ENCODE data around the gene CATSPERZ. TPM values are rescaled to one million over a fixed set of nuclear protein-coding genes. Genes with fewer than 3 reads are reported as not detected.

The CATSPERZ gene
- total and polyA plus RNA-seq, 2 of the 13 experiments (the other 11 are each of a cell fraction or from before 2014, with no cell fraction given), result 0.22 to 0.48 TPM

DNA sequence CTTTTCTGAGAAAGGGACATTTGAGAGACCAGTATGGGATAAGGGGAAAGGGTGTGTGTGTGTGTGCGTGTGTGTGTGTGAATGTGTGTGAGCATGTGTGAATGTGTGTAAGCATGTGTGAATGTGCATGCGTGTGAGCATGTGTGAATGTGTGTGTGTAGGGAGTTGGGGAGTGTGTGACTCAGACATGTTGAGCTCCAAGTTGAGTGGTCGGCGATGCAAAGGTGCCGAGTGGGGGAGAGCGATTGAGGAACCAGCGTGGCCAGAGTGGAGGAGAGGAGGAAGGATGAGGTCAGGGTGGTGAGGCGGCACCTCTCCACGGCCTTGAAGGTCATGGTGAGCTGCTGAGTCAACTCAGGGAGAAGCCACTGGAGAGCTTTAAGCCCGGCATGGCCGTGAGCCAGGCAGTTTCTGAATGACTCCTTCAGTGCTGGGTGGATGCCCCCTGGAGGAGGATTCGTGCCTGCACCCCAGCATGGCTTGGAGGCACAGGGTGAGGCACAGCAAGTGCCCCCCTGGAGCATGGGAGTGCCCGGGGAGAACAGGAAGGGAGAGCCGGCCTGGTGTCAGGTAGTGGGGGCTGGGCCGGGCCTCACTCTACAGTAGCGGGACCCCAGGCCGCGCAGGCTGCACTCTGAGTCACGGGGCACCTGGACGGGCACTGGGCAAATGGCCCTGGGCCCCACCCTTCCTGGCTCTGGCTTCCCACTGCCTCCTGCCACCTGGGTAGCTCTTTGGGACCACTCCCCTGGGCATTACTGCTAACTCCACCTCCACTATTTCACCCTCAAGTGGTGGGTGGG, 31.6 kb downstream of the CATSPERZ start:
- Histone ChIP-seq H3K27ac (ENCODE audit: extremely low read length, insufficient read depth, low read length) (no peak overlapping the region), H3K36me3 (replicated peaks in 1 of 2; ENCODE audit: control insufficient read depth in 1 of 2, insufficient read depth in 2 of 2, low read length in 2 of 2) (no peaks in the 10 kb centered on the region), H3K4me3 (replicated peaks in 1 of 3; ENCODE audit: insufficient read depth in 1 of 3, low read depth in 2 of 3, low read length in 3 of 3) (peak overlapping the region; percentile 1 to 68 (median 5); a peak in 5 of 6 replicates), H3K9ac (ENCODE audit: insufficient read depth, low read depth, low read length) (peak overlapping the region; percentile 50), H4K20me1 (ENCODE audit: insufficient read depth, low read length) (no peaks in the 10 kb centered on the region), H3K79me2 (ENCODE audit: insufficient read depth, low read length) (no peaks in the 10 kb centered on the region), H3K4me2 (ENCODE audit: low read depth, low read length) (peak overlapping the region; percentile 85), H3K4me1 (ENCODE audit: insufficient read depth, low read length) (peaks cover 27% of the 10 kb centered on the region), H3K27me3 (ENCODE audit: control insufficient read depth in 1 of 2, insufficient read depth in 2 of 2, low read length in 2 of 2) (peaks cover 3 to 7% of the 10 kb centered on the region in 2 experiments; a peak in 3 of 5 replicates), H2AFZ (ENCODE audit: low read length) (peak overlapping the region; percentile 35), H3K9me3 (ENCODE audit: low read length) (no peaks in the 10 kb centered on the region)
- CTCF ChIA-PET (ENCODE audit: low intra/inter-chr PET ratio, low total read pairs), result interaction anchor here (1.0 kb wide), 1 partner anchor 31 kb away, joined by 5 read pairs; no protein-coding TSS in a partner anchor
- no TSS peak for BruUV-seq (replicated peaks)
- intact Hi-C loops (cut with micrococcal nuclease; ENCODE audit: unreplicated experiment), result no loop called here
- POLR2A ChIA-PET, result interaction anchor here (0.6 to 1.9 kb wide), 12 partner anchors 8 to 127 kb away, joined by 3 to 33 read pairs (median 4); partner anchors contain the start of genes ESRRA, FKBP2, PRDX5 and TRMT112
- peak; percentile 71 for FAIRE-seq
- DNase-seq (ENCODE audit: low spot score), result peak; percentile 69
- in situ Hi-C loops (cut with HindIII; ENCODE audit: extremely low pct_ligation_motif_present, low pct_unique_long_range_greater_than_20kb), result no loop called here
- ATAC-seq, result peak; percentile 91
- 10% methylated on average over 10 of the region's 20 CpGs for WGBS (ENCODE audit: low lambda C conversion rate)
- TF ChIP-seq, protein P1, sequence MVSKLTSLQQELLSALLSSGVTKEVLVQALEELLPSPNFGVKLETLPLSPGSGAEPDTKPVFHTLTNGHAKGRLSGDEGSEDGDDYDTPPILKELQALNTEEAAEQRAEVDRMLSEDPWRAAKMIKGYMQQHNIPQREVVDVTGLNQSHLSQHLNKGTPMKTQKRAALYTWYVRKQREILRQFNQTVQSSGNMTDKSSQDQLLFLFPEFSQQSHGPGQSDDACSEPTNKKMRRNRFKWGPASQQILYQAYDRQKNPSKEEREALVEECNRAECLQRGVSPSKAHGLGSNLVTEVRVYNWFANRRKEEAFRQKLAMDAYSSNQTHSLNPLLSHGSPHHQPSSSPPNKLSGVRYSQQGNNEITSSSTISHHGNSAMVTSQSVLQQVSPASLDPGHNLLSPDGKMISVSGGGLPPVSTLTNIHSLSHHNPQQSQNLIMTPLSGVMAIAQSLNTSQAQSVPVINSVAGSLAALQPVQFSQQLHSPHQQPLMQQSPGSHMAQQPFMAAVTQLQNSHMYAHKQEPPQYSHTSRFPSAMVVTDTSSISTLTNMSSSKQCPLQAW (CRISPR knock-in tag; IDR thresholded peaks at IDR 0.05), result peak; percentile 50; the same call in 1 of the 2 replicates
- TF ChIP-seq ZNF878 (CRISPR knock-in tag; IDR thresholded peaks at IDR 0.05) (no peak), PCBP1 (IDR thresholded peaks at IDR 0.05; ENCODE audit: borderline replicate concordance, low read depth, low read length) (0 out of 2 replicates have a peak, but pooled peaks have one; percentile 17), ZMYM4 (CRISPR knock-in tag; IDR thresholded peaks at IDR 0.05) (no peak), NFKBIZ (CRISPR knock-in tag; IDR thresholded peaks at IDR 0.05) (no peak), GABPB1 (CRISPR knock-in tag; IDR thresholded peaks at IDR 0.05) (peak; percentile 40; the same call in 1 of the 2 replicates)
- TF ChIP-seq, protein P2, sequence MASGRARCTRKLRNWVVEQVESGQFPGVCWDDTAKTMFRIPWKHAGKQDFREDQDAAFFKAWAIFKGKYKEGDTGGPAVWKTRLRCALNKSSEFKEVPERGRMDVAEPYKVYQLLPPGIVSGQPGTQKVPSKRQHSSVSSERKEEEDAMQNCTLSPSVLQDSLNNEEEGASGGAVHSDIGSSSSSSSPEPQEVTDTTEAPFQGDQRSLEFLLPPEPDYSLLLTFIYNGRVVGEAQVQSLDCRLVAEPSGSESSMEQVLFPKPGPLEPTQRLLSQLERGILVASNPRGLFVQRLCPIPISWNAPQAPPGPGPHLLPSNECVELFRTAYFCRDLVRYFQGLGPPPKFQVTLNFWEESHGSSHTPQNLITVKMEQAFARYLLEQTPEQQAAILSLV (CRISPR knock-in tag; IDR thresholded peaks at IDR 0.05; ENCODE audit: borderline replicate concordance), result 0 out of 2 replicates have a peak, but pooled peaks have one; percentile 21
- TF ChIP-seq, protein P3, sequence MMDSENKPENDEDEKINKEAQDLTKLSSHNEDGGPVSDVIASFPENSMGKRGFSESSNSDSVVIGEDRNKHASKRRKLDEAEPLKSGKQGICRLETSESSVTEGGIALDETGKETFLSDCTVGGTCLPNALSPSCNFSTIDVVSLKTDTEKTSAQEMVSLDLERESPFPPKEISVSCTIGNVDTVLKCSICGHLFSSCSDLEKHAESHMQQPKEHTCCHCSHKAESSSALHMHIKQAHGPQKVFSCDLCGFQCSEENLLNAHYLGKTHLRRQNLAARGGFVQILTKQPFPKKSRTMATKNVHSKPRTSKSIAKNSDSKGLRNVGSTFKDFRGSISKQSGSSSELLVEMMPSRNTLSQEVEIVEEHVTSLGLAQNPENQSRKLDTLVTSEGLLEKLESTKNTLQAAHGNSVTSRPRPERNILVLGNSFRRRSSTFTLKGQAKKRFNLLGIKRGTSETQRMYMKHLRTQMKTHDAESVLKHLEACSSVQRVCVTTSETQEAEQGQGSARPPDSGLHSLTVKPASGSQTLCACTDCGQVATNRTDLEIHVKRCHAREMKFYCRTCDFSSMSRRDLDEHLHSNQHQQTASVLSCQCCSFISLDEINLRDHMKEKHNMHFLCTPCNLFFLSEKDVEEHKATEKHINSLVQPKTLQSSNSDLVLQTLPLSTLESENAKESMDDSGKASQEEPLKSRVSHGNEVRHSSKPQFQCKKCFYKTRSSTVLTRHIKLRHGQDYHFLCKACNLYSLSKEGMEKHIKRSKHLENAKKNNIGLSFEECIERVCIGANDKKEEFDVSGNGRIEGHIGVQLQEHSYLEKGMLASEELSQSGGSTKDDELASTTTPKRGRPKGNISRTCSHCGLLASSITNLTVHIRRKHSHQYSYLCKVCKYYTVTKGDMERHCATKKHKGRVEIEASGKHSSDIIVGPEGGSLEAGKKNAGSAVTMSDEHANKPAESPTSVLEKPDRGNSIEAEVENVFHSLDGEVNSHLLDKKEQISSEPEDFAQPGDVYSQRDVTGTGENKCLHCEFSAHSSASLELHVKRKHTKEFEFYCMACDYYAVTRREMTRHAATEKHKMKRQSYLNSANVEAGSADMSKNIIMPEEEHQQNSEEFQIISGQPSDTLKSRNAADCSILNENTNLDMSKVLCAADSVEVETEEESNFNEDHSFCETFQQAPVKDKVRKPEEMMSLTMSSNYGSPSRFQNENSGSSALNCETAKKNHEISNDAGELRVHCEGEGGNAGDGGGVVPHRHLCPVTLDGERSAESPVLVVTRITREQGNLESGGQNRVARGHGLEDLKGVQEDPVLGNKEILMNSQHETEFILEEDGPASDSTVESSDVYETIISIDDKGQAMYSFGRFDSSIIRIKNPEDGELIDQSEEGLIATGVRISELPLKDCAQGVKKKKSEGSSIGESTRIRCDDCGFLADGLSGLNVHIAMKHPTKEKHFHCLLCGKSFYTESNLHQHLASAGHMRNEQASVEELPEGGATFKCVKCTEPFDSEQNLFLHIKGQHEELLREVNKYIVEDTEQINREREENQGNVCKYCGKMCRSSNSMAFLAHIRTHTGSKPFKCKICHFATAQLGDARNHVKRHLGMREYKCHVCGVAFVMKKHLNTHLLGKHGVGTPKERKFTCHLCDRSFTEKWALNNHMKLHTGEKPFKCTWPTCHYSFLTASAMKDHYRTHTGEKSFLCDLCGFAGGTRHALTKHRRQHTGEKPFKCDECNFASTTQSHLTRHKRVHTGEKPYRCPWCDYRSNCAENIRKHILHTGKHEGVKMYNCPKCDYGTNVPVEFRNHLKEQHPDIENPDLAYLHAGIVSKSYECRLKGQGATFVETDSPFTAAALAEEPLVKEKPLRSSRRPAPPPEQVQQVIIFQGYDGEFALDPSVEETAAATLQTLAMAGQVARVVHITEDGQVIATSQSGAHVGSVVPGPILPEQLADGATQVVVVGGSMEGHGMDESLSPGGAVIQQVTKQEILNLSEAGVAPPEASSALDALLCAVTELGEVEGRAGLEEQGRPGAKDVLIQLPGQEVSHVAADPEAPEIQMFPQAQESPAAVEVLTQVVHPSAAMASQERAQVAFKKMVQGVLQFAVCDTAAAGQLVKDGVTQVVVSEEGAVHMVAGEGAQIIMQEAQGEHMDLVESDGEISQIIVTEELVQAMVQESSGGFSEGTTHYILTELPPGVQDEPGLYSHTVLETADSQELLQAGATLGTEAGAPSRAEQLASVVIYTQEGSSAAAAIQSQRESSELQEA (CRISPR knock-in tag; IDR thresholded peaks at IDR 0.05; ENCODE audit: not compliant biosample characterization), result no peak
- TF ChIP-seq, protein P4, sequence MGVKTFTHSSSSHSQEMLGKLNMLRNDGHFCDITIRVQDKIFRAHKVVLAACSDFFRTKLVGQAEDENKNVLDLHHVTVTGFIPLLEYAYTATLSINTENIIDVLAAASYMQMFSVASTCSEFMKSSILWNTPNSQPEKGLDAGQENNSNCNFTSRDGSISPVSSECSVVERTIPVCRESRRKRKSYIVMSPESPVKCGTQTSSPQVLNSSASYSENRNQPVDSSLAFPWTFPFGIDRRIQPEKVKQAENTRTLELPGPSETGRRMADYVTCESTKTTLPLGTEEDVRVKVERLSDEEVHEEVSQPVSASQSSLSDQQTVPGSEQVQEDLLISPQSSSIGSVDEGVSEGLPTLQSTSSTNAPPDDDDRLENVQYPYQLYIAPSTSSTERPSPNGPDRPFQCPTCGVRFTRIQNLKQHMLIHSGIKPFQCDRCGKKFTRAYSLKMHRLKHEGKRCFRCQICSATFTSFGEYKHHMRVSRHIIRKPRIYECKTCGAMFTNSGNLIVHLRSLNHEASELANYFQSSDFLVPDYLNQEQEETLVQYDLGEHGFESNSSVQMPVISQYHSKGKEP (CRISPR knock-in tag; IDR thresholded peaks at IDR 0.05), result 0 out of 2 replicates have a peak, but pooled peaks have one; percentile 11

Measured in HepG2 (cell line).